ENCODE results near the gene DAAM2.

Gene DAAM2

GRCh38 chr6:39794231-39794630 is 2.1 kb downstream of the DAAM2 start:
- Histone ChIP-seq H3K4me3 (replicated peaks; ENCODE audit: low read depth, low read length) (no peak overlapping the region), H3K36me3 (ENCODE audit: control insufficient read depth, insufficient read depth, low read length) (no peaks in the 10 kb centered on the region), H3K27me3 (replicated peaks; ENCODE audit: control insufficient read depth, insufficient read depth, low read length) (no peaks in the 10 kb centered on the region; the same call in 1 of the 2 replicates)
- no peak for DNase-seq (ENCODE audit: extremely low read depth, insufficient read length)
- no peak for TF ChIP-seq CTCF (IDR thresholded peaks at IDR 0.05; ENCODE audit: insufficient read depth, low read length, poor library complexity, severe bottlenecking)

- Histone ChIP-seq H3K27me3 (replicated peaks; ENCODE audit: control insufficient read depth, insufficient read depth, low read length) (no peaks in the 10 kb centered on the region; the same call in 1 of the 2 replicates), H3K36me3 (ENCODE audit: control insufficient read depth, insufficient read depth, low read length) (no peaks in the 10 kb centered on the region), H3K4me3 (replicated peaks; ENCODE audit: low read depth, low read length) (no peak overlapping the region)
- DNase-seq (ENCODE audit: extremely low read depth, insufficient read length), result no peak
- TF ChIP-seq CTCF (IDR thresholded peaks at IDR 0.05; ENCODE audit: insufficient read depth, low read length, poor library complexity, severe bottlenecking), result no peak
Observed at GRCh38 chr6:39797751-39798150, 5.6 kb downstream of the DAAM2 start.

- Histone ChIP-seq H3K36me3 (ENCODE audit: control insufficient read depth, insufficient read depth, low read length) (no peaks in the 10 kb centered on the region), H3K27me3 (replicated peaks; ENCODE audit: control insufficient read depth, insufficient read depth, low read length) (peaks cover 1% of the 10 kb centered on the region; the same call in 1 of the 2 replicates), H3K4me3 (replicated peaks; ENCODE audit: low read depth, low read length) (no peak overlapping the region)
- TF ChIP-seq CTCF (IDR thresholded peaks at IDR 0.05; ENCODE audit: insufficient read depth, low read length, poor library complexity, severe bottlenecking), result no peak
- DNase-seq (ENCODE audit: extremely low read depth, insufficient read length), result no peak
Observed at GRCh38 chr6:39800034-39801032, 8.2 kb downstream of the DAAM2 start.

GRCh38 chr6:39801456-39802251 is 9.5 kb downstream of the DAAM2 start:
- H3K36me3 ChIP-seq (ENCODE audit: control insufficient read depth, insufficient read depth, low read length), result no peaks in the 10 kb centered on the region
- no peak for TF ChIP-seq CTCF (IDR thresholded peaks at IDR 0.05; ENCODE audit: insufficient read depth, low read length, poor library complexity, severe bottlenecking)
- no peak for DNase-seq (ENCODE audit: extremely low read depth, insufficient read length)
- peaks cover 1% of the 10 kb centered on the region; the same call in 1 of the 2 replicates for H3K27me3 ChIP-seq (replicated peaks; ENCODE audit: control insufficient read depth, insufficient read depth, low read length)
- no peak overlapping the region for H3K4me3 ChIP-seq (replicated peaks; ENCODE audit: low read depth, low read length)

- no peak for DNase-seq (ENCODE audit: extremely low read depth, insufficient read length)
- no peak overlapping the region for H3K4me3 ChIP-seq (replicated peaks; ENCODE audit: low read depth, low read length)
- peaks cover 1% of the 10 kb centered on the region; the same call in 1 of the 2 replicates for H3K27me3 ChIP-seq (replicated peaks; ENCODE audit: control insufficient read depth, insufficient read depth, low read length)
- TF ChIP-seq CTCF (IDR thresholded peaks at IDR 0.05; ENCODE audit: insufficient read depth, low read length, poor library complexity, severe bottlenecking), result no peak
- H3K36me3 ChIP-seq (ENCODE audit: control insufficient read depth, insufficient read depth, low read length), result no peaks in the 10 kb centered on the region
Observed at GRCh38 chr6:39803872-39804271, 11.7 kb downstream of the DAAM2 start.

Data from GM06990 (cell line).